Lower leg skin (tissue), 4 donors: ENCODE data around the gene MROH2A. TPM values are rescaled to one million over a fixed set of nuclear protein-coding genes. Genes with fewer than 3 reads are reported as not detected.

Source experiments
- DNase-seq, 2 donors: peaks; one replicate each; pipeline ENCODE4 v3.0.0-alpha.2; 2019; ENCODE audit warnings: low spot score in 2 of 2
- H3K4me3 ChIP-seq: fragments of 200-600 bp; sonication (generic); 2 replicates; pipeline ENCODE4 v1.5.1; 2017; ENCODE audit warnings: mild to moderate bottlenecking, low read depth; ENCODE audit not compliant: poor library complexity, severe bottlenecking
- POLR2A ChIP-seq, 2 donors: fragments of 450-650 bp; IDR thresholded peaks; one replicate each; pipeline ENCODE4 v1.6.1; 2016 to 2017; ENCODE audit warnings: antibody characterized with exemption in 2 of 2, mild to moderate bottlenecking in 1 of 2, moderate library complexity in 1 of 2
- WGBS, 2 donors: methylation state at CpG; one replicate each; pipeline ENCODE4 v1.1.5; 2018; 5-methylcytosine and 5-hydroxymethylcytosine counted together
- intact Hi-C: fragments of 100-400 bp; cut with DNase I; formaldehyde crosslinking; loops from one replicate; pipeline ENCODE4 v1.15.0; 2023; ENCODE audit warnings: low total_unique reads
- total RNA-seq, 4 donors: library from RNA; depleted of rRNA; stranded (reverse); fragments of >200 nt; gene quantifications; one replicate each; pipeline ENCODE4 v1.1.0, GENCODE V29; 2016
- TF ChIP-seq, protein P1 (sequence below), 3 donors: fragments of 450-650 bp; IDR thresholded peaks; one replicate each; pipeline ENCODE4 v1.5.1; 2016; ENCODE audit warnings: antibody characterized with exemption in 3 of 3, mild to moderate bottlenecking in 3 of 3, moderate library complexity in 2 of 3

The MROH2A gene
- total RNA-seq, 4 donors from 2014 or later, result 0.26 to 0.61 TPM; not detected in 2

DNA sequence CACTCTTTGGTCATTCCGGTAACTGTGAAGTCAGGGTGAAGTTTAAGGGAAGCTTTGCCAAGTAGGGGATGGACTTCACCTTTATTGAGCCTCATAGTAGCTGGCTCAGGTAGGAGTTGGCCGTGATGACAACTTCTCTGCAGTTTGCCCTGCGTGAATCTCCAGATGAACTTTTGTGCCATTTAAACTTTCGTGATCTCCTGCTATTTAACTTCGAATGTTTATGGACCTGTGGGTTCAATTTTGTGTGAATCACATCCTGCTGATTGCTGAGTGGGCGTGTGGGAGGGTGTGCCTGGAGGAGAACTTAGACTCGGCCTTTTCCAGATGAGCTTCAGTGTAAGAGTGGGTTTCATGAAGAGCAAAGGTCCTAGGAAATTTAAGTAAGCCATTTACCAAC lies 13.9 kb upstream of the MROH2A start:
- no peak overlapping the region for H3K4me3 ChIP-seq
- 62 to 63% methylated on average over 7 of the region's 7 CpGs for WGBS, 2 donors
- intact Hi-C loops, result no loop called here
- DNase-seq, result no peak
- TF ChIP-seq, protein P1, sequence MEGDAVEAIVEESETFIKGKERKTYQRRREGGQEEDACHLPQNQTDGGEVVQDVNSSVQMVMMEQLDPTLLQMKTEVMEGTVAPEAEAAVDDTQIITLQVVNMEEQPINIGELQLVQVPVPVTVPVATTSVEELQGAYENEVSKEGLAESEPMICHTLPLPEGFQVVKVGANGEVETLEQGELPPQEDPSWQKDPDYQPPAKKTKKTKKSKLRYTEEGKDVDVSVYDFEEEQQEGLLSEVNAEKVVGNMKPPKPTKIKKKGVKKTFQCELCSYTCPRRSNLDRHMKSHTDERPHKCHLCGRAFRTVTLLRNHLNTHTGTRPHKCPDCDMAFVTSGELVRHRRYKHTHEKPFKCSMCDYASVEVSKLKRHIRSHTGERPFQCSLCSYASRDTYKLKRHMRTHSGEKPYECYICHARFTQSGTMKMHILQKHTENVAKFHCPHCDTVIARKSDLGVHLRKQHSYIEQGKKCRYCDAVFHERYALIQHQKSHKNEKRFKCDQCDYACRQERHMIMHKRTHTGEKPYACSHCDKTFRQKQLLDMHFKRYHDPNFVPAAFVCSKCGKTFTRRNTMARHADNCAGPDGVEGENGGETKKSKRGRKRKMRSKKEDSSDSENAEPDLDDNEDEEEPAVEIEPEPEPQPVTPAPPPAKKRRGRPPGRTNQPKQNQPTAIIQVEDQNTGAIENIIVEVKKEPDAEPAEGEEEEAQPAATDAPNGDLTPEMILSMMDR (IDR thresholded peaks at IDR 0.05), result no peak
- TF ChIP-seq POLR2A (IDR thresholded peaks at IDR 0.05), result no peak

DNA sequence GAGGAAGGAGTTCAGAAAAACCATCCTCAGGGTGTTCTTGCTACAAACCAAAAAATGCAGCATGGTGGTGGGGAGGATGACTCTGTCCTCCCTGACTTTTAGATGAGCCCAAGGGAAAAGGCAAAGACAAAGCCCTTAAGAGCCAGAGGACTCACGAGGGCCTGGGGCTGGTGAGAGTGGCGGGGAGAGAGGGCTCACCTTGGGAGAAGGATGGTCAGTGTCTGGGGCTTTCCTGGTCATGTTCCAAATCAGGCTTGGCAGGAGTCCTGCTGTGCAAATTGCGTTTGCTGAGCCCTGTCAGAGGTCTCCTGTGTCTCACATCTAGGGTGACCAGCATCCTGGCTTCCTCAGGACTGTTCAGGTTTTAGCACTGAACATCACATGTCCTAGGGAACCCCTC lies 13.4 kb upstream of the MROH2A start:
- no peak overlapping the region for H3K4me3 ChIP-seq
- intact Hi-C loops, result no loop called here
- TF ChIP-seq, protein P1 (IDR thresholded peaks at IDR 0.05), result no peak
- TF ChIP-seq POLR2A (IDR thresholded peaks at IDR 0.05), result no peak
- 58 to 76% methylated on average over 3 of the region's 3 CpGs for WGBS, 2 donors
- no peak for DNase-seq

DNA sequence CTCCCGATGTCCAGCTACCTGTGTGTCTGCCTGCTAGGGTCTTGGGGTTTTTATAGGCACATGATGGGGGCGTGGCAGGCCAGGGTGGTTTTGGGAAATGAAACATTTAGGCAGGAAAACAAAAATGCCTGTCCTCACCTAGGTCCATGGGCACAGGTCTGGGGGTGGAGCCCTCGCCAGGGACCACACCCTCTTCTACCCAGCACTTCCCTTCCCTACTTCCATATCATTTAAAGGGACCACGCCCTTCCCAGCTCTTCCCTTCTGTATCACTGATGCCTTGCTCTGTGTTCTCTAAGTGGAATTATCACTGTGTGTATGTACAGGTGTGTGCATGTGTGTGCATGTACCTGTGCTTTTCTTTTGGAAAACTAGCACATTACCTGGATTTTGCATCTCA lies 11.7 kb upstream of the MROH2A start:
- intact Hi-C loops, result no loop called here
- no peak for DNase-seq
- TF ChIP-seq, protein P1 (IDR thresholded peaks at IDR 0.05), result no peak
- no peak for TF ChIP-seq POLR2A (IDR thresholded peaks at IDR 0.05)
- no peak overlapping the region for H3K4me3 ChIP-seq
- 78 to 83% methylated on average over 4 of the region's 4 CpGs for WGBS, 2 donors

DNA sequence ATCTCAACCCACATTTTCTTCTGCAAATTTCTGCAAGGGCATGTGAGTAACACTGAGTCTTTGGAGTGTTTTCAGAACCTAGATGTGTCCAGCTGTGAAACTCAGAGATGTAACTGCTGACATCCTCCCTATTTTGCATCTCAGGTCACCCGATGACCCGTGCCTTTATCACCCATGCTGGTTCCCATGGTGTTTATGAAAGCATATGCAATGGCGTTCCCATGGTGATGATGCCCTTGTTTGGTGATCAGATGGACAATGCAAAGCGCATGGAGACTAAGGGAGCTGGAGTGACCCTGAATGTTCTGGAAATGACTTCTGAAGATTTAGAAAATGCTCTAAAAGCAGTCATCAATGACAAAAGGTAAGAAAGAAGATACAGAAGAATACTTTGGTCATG lies 10.1 kb upstream of the MROH2A start:
- H3K4me3 ChIP-seq, result no peak overlapping the region
- no peak for DNase-seq
- TF ChIP-seq, protein P1 (IDR thresholded peaks at IDR 0.05), result no peak
- no peak for TF ChIP-seq POLR2A (IDR thresholded peaks at IDR 0.05)
- WGBS, 2 donors, result 81 to 89% methylated on average over 4 of the region's 4 CpGs
- intact Hi-C loops, result no loop called here

DNA sequence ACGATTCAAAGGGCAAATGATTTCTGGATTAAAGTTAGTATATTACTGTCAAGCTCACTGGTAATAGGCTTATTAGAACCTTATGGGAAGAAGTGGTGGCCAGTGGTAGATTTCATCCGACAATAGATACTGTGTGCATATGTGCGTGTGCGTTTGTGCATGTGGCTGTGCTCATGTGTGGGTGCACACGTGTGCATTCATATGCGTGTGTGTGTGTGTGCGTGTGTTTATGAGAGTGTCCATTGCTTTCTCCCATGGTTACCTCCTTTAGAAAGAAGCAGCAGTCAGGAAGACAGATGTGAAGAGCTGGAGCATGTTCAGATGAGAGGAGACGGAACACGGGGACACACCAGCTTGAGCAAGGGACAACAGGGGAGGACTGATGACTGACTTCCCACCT lies 8.9 kb upstream of the MROH2A start:
- H3K4me3 ChIP-seq, result no peak overlapping the region
- intact Hi-C loops, result no loop called here
- WGBS, 2 donors, result 88 to 90% methylated on average over 9 of the region's 9 CpGs
- DNase-seq, result no peak
- no peak for TF ChIP-seq POLR2A (IDR thresholded peaks at IDR 0.05)
- TF ChIP-seq, protein P1 (IDR thresholded peaks at IDR 0.05), result no peak

DNA sequence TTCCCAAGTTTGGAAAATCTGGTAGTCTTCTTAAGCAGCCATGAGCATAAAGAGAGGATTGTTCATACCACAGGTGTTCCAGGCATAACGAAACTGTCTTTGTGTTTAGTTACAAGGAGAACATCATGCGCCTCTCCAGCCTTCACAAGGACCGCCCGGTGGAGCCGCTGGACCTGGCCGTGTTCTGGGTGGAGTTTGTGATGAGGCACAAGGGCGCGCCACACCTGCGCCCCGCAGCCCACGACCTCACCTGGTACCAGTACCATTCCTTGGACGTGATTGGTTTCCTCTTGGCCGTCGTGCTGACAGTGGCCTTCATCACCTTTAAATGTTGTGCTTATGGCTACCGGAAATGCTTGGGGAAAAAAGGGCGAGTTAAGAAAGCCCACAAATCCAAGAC lies 6.0 kb upstream of the MROH2A start:
- H3K4me3 ChIP-seq, result no peak overlapping the region
- WGBS, 2 donors, result 89% methylated on average over 16 of the region's 16 CpGs
- TF ChIP-seq, protein P1 (IDR thresholded peaks at IDR 0.05), result no peak
- no peak for TF ChIP-seq POLR2A (IDR thresholded peaks at IDR 0.05)
- no peak for DNase-seq
- intact Hi-C loops, result no loop called here
